ENCODE results near the gene GP5.

The GP5 gene

GRCh38 chr3:194440756-194441155 is 41.7 kb upstream of the GP5 start:
- H3K9me3 Mint-ChIP-seq: no peaks in the 10 kb centered on the region
- H3K4me3 Mint-ChIP-seq: no peak overlapping the region
- TF ChIP-seq CTCF (IDR thresholded peaks at IDR 0.05; ENCODE audit: unreplicated experiment in 3 of 3): no peak
- H3K27me3 Mint-ChIP-seq (ENCODE audit: low read depth): no peaks in the 10 kb centered on the region
- peaks cover 69% of the 10 kb centered on the region for H3K36me3 Mint-ChIP-seq (ENCODE audit: low read depth)
- H3K4me1 Mint-ChIP-seq: no peaks in the 10 kb centered on the region
- H3K27ac Mint-ChIP-seq: no peak overlapping the region

- TF ChIP-seq CTCF (IDR thresholded peaks at IDR 0.05; ENCODE audit: unreplicated experiment in 3 of 3): no peak
- H3K27me3 Mint-ChIP-seq (ENCODE audit: low read depth): no peaks in the 10 kb centered on the region
- H3K4me1 Mint-ChIP-seq: no peaks in the 10 kb centered on the region
- H3K9me3 Mint-ChIP-seq: no peaks in the 10 kb centered on the region
- H3K4me3 Mint-ChIP-seq: no peak overlapping the region
- H3K27ac Mint-ChIP-seq: peak overlapping the region in 1 of 3 experiments; percentile 12
- peaks cover 74% of the 10 kb centered on the region for H3K36me3 Mint-ChIP-seq (ENCODE audit: low read depth)
These were observed 41.0 kb upstream of the GP5 start for GRCh38 chr3:194439881-194440550.

- H3K27me3 Mint-ChIP-seq (ENCODE audit: low read depth): no peaks in the 10 kb centered on the region
- no peaks in the 10 kb centered on the region for H3K4me1 Mint-ChIP-seq
- TF ChIP-seq CTCF (IDR thresholded peaks at IDR 0.05; ENCODE audit: unreplicated experiment in 3 of 3): no peak
- H3K36me3 Mint-ChIP-seq (ENCODE audit: low read depth): peaks cover 71% of the 10 kb centered on the region
- no peaks in the 10 kb centered on the region for H3K9me3 Mint-ChIP-seq
- H3K27ac Mint-ChIP-seq: no peak overlapping the region
- no peak overlapping the region for H3K4me3 Mint-ChIP-seq
These were observed 35.4 kb upstream of the GP5 start for GRCh38 chr3:194434503-194434902.

GRCh38 chr3:194431554-194431953 is 32.5 kb upstream of the GP5 start:
- H3K27ac Mint-ChIP-seq: no peak overlapping the region
- no peak for TF ChIP-seq CTCF (IDR thresholded peaks at IDR 0.05; ENCODE audit: unreplicated experiment in 3 of 3)
- H3K9me3 Mint-ChIP-seq: no peaks in the 10 kb centered on the region
- H3K4me1 Mint-ChIP-seq: no peaks in the 10 kb centered on the region
- no peaks in the 10 kb centered on the region for H3K27me3 Mint-ChIP-seq (ENCODE audit: low read depth)
- H3K36me3 Mint-ChIP-seq (ENCODE audit: low read depth): peaks cover 70% of the 10 kb centered on the region
- H3K4me3 Mint-ChIP-seq: no peak overlapping the region

- Mint-ChIP-seq H3K4me1 (no peaks in the 10 kb centered on the region), H3K27ac (no peak overlapping the region), H3K4me3 (no peak overlapping the region), H3K36me3 (ENCODE audit: low read depth) (peaks cover 54% of the 10 kb centered on the region), H3K27me3 (ENCODE audit: low read depth) (no peaks in the 10 kb centered on the region), H3K9me3 (no peaks in the 10 kb centered on the region)
- no peak for TF ChIP-seq CTCF (IDR thresholded peaks at IDR 0.05; ENCODE audit: unreplicated experiment in 3 of 3)
These were observed 26.3 kb upstream of the GP5 start for GRCh38 chr3:194425399-194425798.

GRCh38 chr3:194424953-194425352 is 25.9 kb upstream of the GP5 start:
- Mint-ChIP-seq H3K4me1 (no peaks in the 10 kb centered on the region), H3K36me3 (ENCODE audit: low read depth) (peaks cover 50% of the 10 kb centered on the region), H3K4me3 (no peak overlapping the region), H3K9me3 (no peaks in the 10 kb centered on the region), H3K27me3 (ENCODE audit: low read depth) (no peaks in the 10 kb centered on the region), H3K27ac (no peak overlapping the region)
- no peak for TF ChIP-seq CTCF (IDR thresholded peaks at IDR 0.05; ENCODE audit: unreplicated experiment in 3 of 3)
